ENCODE results near the gene AURKA. TPM values are rescaled to one million over a fixed set of nuclear protein-coding genes. Genes with fewer than 3 reads are reported as not detected.

AURKA gene
- total and polyA plus RNA-seq, 7 donors: 1.2 to 25.1 (median 3.0) TPM

DNA sequence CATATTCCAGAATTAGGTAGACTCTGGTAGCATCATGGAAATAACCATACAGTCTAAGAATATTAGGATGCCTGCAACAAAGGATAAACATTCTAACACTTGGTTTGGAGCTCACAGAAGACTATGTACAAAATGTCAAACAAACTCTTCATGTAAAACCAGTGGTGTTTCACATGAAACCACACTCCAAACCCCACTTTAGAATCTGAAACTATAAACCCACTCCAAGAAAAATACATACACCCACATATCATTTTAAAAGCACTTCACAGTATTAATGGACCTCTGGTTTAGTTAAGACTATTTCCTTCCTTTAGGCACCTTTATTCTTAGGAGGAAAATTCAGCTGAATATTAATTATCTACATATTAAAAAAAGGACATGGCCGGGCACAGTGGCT lies 10.5 kb downstream of the AURKA start:
- Histone ChIP-seq H3K27me3 (no peaks in the 10 kb centered on the region), H3K9me3 (no peaks in the 10 kb centered on the region), H3K36me3 (no peaks in the 10 kb centered on the region), H3K4me3 (no peak overlapping the region), H3K4me1 (no peaks in the 10 kb centered on the region), H3K27ac (no peak overlapping the region)
- TF ChIP-seq EP300 (IDR thresholded peaks at IDR 0.05) (no peak), POLR2AphosphoS5 (IDR thresholded peaks at IDR 0.05) (no peak), POLR2A (IDR thresholded peaks at IDR 0.05) (no peak)
- TF ChIP-seq, protein P1, sequence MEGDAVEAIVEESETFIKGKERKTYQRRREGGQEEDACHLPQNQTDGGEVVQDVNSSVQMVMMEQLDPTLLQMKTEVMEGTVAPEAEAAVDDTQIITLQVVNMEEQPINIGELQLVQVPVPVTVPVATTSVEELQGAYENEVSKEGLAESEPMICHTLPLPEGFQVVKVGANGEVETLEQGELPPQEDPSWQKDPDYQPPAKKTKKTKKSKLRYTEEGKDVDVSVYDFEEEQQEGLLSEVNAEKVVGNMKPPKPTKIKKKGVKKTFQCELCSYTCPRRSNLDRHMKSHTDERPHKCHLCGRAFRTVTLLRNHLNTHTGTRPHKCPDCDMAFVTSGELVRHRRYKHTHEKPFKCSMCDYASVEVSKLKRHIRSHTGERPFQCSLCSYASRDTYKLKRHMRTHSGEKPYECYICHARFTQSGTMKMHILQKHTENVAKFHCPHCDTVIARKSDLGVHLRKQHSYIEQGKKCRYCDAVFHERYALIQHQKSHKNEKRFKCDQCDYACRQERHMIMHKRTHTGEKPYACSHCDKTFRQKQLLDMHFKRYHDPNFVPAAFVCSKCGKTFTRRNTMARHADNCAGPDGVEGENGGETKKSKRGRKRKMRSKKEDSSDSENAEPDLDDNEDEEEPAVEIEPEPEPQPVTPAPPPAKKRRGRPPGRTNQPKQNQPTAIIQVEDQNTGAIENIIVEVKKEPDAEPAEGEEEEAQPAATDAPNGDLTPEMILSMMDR (IDR thresholded peaks at IDR 0.05): no peak
- WGBS, 2 donors: 88 to 94% methylated on average over 1 of the region's 1 CpG
- intact Hi-C loops (cut with DNase I): no loop called here
- DNase-seq: no peak

- no peak overlapping the region for H3K27ac ChIP-seq
- intact Hi-C loops (cut with DNase I): no loop called here
- H3K9me3 ChIP-seq: no peaks in the 10 kb centered on the region
- no peak for TF ChIP-seq EP300 (IDR thresholded peaks at IDR 0.05)
- no peak for TF ChIP-seq POLR2A (IDR thresholded peaks at IDR 0.05)
- TF ChIP-seq, protein P1 (IDR thresholded peaks at IDR 0.05): no peak
- TF ChIP-seq POLR2AphosphoS5 (IDR thresholded peaks at IDR 0.05): no peak
- 67 to 87% methylated on average over 1 of the region's 1 CpG for WGBS, 2 donors
- H3K27me3 ChIP-seq: no peaks in the 10 kb centered on the region
- DNase-seq: no peak
- H3K4me1 ChIP-seq: no peaks in the 10 kb centered on the region
- H3K4me3 ChIP-seq: no peak overlapping the region
- H3K36me3 ChIP-seq: no peaks in the 10 kb centered on the region
Measured at GRCh38 chr20:56380375-56380774, 11.6 kb downstream of the AURKA start.

GRCh38 chr20:56378386-56378785 lies 13.6 kb downstream of the AURKA start:
- H3K4me3 ChIP-seq: no peak overlapping the region
- H3K36me3 ChIP-seq: no peaks in the 10 kb centered on the region
- TF ChIP-seq, protein P1 (IDR thresholded peaks at IDR 0.05): no peak
- TF ChIP-seq POLR2AphosphoS5 (IDR thresholded peaks at IDR 0.05) (no peak), EP300 (IDR thresholded peaks at IDR 0.05) (no peak)
- H3K27ac ChIP-seq: no peak overlapping the region
- no peaks in the 10 kb centered on the region for H3K27me3 ChIP-seq
- no peak for DNase-seq
- 93 to 98% methylated on average over 3 of the region's 3 CpGs for WGBS, 2 donors
- H3K4me1 ChIP-seq: no peaks in the 10 kb centered on the region
- intact Hi-C loops (cut with DNase I): no loop called here
- no peaks in the 10 kb centered on the region for H3K9me3 ChIP-seq

DNA sequence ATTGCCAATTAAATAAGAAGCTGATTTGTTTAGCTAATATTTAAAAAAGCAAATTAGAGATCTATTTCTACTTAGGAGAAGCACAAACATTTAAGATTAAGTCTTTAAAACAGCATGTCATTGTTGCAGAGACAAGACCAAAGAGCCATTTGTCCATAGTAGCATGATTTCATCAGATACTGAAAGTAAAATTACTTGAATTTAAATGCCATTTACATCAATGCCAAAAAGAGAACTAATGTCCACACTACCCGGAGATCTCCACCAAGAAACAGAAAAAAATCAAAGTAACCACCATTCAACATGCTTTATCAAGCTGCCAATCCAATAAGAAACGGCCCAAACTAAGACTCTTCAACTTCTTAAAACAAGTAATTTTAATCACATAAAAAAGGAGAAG lies 15.7 kb downstream of the AURKA start:
- Histone ChIP-seq H3K4me1 (no peaks in the 10 kb centered on the region), H3K27ac (no peak overlapping the region), H3K4me3 (no peak overlapping the region), H3K36me3 (no peaks in the 10 kb centered on the region), H3K9me3 (no peaks in the 10 kb centered on the region), H3K27me3 (no peaks in the 10 kb centered on the region)
- intact Hi-C loops (cut with DNase I): no loop called here
- WGBS, 2 donors: 78 to 90% methylated on average over 2 of the region's 2 CpGs
- no peak for TF ChIP-seq EP300 (IDR thresholded peaks at IDR 0.05)
- TF ChIP-seq POLR2AphosphoS5 (IDR thresholded peaks at IDR 0.05): no peak
- TF ChIP-seq POLR2A (IDR thresholded peaks at IDR 0.05): no peak
- TF ChIP-seq, protein P1 (IDR thresholded peaks at IDR 0.05): no peak
- no peak for DNase-seq

- Histone ChIP-seq H3K4me3 (no peak overlapping the region), H3K9me3 (no peaks in the 10 kb centered on the region), H3K27ac (no peak overlapping the region), H3K36me3 (peaks cover 0 to 7% (median 0%) of the 10 kb centered on the region in 4 donors), H3K27me3 (no peaks in the 10 kb centered on the region), H3K4me1 (no peaks in the 10 kb centered on the region)
- no peak for TF ChIP-seq POLR2AphosphoS5 (IDR thresholded peaks at IDR 0.05)
- TF ChIP-seq, protein P1 (IDR thresholded peaks at IDR 0.05): no peak
- TF ChIP-seq POLR2A (IDR thresholded peaks at IDR 0.05): no peak
- no peak for TF ChIP-seq EP300 (IDR thresholded peaks at IDR 0.05)
- WGBS, 2 donors: 70 to 87% methylated on average over 1 of the region's 1 CpG
- intact Hi-C loops (cut with DNase I): no loop called here
- no peak for DNase-seq
Measured at GRCh38 chr20:56373942-56374341, 18.1 kb downstream of the AURKA start.
